Renal cortex interstitium (tissue), 11 donors: Measurements from ENCODE around the gene TMEM128. TPM values are rescaled to one million over a fixed set of nuclear protein-coding genes. Genes with fewer than 3 reads are reported as not detected.
"Not testable (repeated sequence)": the region's sequence is repeated elsewhere in the genome, so short reads cannot be mapped to it uniquely, and the experiment has no call there.

ENCODE experiments used
- DNase-seq, 11 donors: peaks; one replicate each; pipeline ENCODE4 v3.0.0-alpha.2; 2013; ENCODE audit warnings: low read depth in 9 of 11, low spot score in 4 of 11; ENCODE audit errors: extremely low read depth in 1 of 11
- polyA plus RNA-seq, 3 donors: library from polyadenylated mRNA; unstranded; fragments of 120-200 nt; gene quantifications; one replicate each; pipeline ENCODE4 v1.2.1, GENCODE V29; 2013; ENCODE audit not compliant: insufficient read length in 3 of 3

The TMEM128 gene
- polyA plus RNA-seq, 3 donors: 45.7 to 49.0 (median 47.0) TPM

- DNase-seq: no peak
Observed at GRCh38 chr4:4268776-4269175, 20.8 kb upstream of the TMEM128 start.

DNA sequence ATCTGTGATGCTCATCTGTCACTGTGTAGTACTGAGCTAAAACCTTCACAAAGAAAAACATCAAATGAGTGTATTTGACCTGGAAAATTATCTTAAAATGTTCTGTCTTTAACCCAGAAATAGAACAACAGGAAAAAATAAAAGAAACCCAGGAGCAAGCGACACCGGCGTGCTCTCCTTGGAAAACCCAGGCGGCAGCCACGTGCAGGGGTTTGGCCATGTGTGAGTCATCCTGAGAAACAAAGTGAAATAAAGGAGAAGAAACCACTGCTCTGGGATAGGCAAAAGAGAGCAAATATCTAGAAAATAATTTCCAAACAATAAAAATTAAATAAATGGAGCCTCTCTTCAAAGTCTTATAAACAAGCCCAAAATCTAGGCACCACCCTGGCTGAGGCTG, 20.0 kb upstream of the TMEM128 start:
- no peak for DNase-seq

DNA sequence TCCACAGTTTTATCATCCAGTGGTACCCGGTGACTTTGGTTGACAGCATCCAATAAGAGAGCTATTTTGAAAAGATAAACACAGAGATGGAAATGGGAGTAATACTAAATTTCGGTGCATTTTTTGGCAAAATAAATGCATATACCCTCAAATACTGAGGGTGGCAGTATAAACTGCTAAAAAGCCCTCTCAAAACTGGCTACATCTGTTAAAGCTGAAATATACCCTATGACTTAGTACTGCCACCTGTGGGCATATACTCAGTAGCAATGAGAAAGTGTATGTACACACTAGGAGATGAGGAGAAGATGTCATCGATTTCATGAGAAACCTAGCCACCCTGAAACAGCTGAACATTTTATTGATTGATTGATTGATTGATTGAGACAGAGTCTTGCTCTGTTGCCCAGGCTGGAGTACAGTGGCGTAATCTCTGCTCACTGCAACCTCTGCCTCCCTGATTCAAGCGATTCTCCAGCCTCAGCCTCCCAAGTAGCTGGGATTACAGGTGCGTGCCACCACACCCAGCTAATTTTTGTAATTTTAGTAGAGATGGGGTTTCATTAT, 12.2 kb upstream of the TMEM128 start:
- no peak for DNase-seq

- no peak for DNase-seq
Observed at GRCh38 chr4:4259484-4260100, 11.6 kb upstream of the TMEM128 start.

DNA sequence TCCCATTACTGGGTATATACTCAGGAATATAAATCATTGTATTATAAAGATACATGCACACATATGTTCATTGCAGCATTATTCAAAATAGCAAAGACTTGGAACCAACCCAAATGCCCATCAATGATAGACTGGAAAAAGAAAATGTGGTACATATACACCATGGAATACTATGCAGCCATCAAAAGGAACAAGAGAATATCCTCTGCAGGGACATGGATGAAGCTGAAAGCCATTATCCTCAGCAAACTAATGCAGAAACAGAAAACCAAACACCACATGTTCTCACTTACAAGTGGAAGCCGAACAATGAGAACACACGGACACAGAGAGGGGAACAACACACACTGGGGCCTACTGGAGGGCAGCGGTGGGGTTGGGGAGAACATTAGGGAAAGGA, 9.7 kb upstream of the TMEM128 start:
- DNase-seq: not testable (repeated sequence)

DNA sequence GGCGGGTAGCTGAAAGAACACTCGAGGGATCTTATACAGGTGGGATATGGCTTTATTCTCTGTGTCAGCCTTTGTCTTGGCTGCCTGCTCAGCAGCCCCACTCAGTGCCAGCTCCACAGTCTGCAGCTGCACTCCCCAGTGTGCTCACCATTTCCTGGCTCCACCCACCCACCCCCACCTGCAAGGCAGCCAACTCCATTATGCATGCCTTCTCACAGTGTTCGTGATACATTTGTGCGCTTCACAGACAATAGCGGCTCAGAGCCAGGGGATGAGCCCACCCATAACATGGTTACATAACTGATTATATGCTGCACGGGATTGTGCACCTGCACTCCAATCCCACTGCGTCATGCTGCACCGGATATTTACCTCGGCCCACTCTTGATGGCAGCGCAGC, 8.8 kb upstream of the TMEM128 start:
- DNase-seq: no peak

DNA sequence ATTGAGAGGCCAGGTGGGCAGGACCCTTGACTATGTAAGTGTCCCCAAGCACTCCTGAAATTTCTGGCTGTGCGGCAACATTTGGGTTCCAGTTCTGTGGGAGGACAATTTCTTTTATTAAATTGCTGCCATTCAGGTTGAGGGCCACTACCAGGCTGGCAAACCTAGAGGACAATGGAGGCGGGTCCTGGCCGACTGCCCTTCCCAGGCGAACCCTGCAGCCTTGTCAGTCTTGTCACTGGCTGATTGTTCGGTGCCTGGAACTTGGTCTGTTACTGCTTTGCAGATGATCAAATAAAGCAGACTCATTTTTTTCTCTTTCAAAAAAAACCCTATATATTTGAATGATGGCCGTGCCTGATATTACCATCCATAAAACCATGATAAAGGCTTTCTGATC, 6.6 kb upstream of the TMEM128 start:
- DNase-seq: no peak

- DNase-seq: no peak
Observed at GRCh38 chr4:4254199-4254598, 6.2 kb upstream of the TMEM128 start.

GRCh38 chr4:4249866-4250265, 1.8 kb upstream of the TMEM128 start:
- DNase-seq: no peak

DNA sequence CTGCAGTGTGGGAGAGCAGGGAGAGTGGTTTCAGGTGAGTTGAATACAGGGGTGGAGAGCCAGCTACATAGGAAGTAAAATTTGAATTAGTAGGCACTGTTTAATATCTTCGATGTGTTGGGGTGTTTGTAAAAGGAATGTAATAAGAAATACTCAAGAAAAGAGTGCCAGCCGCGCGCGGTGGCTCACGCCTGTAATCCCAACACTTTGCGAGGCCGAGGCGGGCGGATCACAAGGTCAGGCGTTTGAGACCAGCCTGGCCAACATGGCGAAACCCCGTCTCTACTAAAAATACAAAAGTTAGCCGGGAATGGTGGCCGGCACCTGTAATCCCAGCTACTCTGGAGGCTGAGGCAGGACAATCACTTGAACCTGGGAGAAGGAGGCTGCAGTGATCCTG, 1.3 kb upstream of the TMEM128 start:
- DNase-seq: not testable (repeated sequence)

DNA sequence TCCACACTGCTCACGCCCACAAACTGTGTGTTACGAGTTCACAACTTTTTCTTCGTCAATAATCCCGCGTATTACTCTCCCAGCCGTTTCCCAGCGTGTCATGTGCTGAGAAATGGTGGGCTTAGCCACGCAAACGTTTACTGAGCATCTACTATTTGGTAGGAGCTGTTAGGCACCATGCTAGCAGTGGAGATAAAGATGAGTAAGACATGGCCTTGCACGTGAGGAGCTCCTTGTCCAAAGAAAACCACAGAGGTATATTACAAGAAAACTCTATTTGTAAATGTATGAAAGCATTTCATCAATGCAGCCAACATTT, 821 bp upstream of the TMEM128 start:
- no peak for DNase-seq

DNA sequence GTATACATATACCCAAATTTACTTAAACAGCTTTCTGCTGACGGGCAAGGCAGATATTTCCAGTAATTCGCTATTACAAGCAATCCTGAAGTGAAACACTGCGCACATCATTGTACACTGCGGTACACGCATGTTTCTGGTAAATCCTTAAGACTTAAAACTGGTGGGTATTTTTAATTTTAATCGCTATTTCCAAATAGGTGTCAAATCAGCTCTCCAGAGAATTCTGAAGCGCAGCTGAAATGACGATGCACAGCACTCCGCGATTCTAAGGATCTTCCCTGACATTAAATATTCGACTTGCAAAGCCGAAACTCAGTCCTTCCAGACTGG, 361 bp downstream of the TMEM128 start:
- no peak for DNase-seq

- DNase-seq: no peak
Observed at GRCh38 chr4:4245172-4245571, 2.9 kb downstream of the TMEM128 start.

DNA sequence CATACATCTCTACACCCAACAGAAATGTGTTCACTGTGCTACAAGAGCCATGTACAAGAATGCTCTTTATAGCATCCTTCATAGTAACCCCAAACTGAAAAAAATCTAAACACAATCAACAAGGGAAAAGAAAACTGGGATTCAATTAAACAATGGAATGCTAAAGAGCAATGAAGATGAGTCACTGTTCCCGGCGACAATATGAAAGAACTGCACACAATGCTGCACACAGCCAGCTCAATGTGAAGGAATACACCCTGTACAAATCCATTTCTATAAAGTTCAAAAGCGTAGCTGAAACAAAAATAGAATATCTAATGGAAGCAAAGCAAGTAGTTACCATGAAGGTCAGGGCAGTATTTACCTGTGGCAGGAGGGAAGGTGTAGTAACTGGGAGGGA, 8.5 kb downstream of the TMEM128 start:
- not testable (repeated sequence) for DNase-seq

GRCh38 chr4:4233610-4234009, 14.4 kb downstream of the TMEM128 start:
- no peak for DNase-seq

DNA sequence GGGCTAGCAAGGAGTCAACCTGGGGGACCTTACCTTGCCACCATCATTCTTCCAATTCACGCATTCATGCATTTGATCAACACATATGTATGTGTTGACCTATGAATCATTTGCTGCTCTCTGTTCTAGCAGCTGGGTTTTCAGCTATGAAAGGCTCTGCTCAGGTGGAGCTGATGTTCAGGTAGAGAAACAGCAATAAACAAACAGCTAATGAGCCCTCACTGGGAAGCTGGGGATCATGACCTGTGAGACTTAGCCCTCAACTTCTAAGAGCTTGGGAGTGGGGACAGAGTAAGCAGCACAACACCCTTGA, 19.7 kb downstream of the TMEM128 start:
- no peak for DNase-seq

DNA sequence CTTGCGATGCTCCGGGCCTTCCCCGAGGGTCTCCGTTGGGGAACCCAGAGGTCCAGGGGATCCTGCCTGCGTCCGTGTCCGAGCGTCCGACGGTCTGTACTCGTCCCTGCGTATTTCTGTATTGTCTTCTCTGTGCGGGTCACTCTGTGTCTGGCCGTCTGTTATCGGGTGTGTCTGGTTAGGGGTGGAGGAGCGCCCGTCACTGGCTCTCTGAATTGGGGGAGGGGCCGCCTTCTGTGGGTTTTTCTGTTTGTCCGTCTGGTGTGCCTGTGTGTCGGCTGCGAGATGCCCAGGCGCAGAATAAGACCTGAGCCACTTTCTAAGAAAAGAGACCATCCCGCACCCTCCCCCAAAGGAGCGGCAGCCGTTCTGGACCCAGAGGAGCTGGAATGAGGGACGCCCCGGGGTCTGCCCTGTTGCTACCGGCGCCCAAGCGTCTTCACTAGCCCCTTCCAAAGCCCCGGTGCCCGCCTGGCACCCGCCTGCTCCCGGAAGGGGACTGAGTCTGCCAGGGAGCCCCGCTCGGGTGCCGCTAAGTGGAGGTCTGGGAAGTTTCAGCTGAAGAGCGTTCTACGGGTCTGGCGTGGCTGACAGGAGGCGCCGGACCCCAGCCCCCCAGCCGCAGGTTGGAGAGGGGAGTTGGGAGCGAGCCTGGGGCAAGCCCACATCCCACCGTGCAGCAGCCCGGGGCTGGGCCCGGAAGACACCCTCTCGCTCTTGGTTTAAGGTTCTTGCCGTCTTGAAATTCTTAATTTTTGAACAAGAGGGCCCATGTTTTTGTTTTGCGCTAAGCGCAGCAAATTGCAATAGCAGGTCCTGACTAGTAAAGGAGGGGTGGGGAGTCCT, 20.3 kb downstream of the TMEM128 start:
- DNase-seq: no peak

- no peak for DNase-seq
Observed at GRCh38 chr4:4226606-4227438, 21.2 kb downstream of the TMEM128 start, which contains the start of gene OTOP1. Gene OTOP1 (minus strand): TSS chr4:4226929. CDS start chr4:4226864, 65 bp downstream.

GRCh38 chr4:4225915-4226605, 22.0 kb downstream of the TMEM128 start:
- no peak for DNase-seq
